GM23338 (cell line): ENCODE data around the gene ZYG11A. TPM values are rescaled to one million over a fixed set of nuclear protein-coding genes. Genes with fewer than 3 reads are reported as not detected.

Experiments used
- ATAC-seq: fragments of 200-7000 bp; cut with Tn5 transposase; 3 replicates; pipeline ENCODE4 v1.9.1; 2020
- DNase-seq: peaks from one replicate; pipeline ENCODE4 v3.0.0-alpha.2; 2015; ENCODE audit warnings: low spot score
- H2AFZ ChIP-seq: fragments of 200-600 bp; sonication (generic); 2 replicates; pipeline ENCODE4 v1.8.0; 2016; ENCODE audit warnings: antibody characterized with exemption, mild to moderate bottlenecking, moderate library complexity
- H3F3A ChIP-seq: fragments of 200-600 bp; sonication (generic); replicated peaks from 2 replicates; pipeline ENCODE4 v1.8.0; 2017; ENCODE audit warnings: antibody characterized with exemption, mixed run types, low read depth
- H3K27ac ChIP-seq: fragments of 200-600 bp; sonication (generic); 2 replicates; pipeline ENCODE4 v1.6.1; 2016; ENCODE audit warnings: low read depth
- H3K27me3 ChIP-seq: fragments of 200-600 bp; sonication (generic); 2 replicates; pipeline ENCODE4 v1.8.0; 2016; ENCODE audit warnings: mild to moderate bottlenecking, mixed run types, moderate library complexity; ENCODE audit not compliant: insufficient read depth
- H3K36me3 ChIP-seq: fragments of 200-600 bp; sonication (generic); 2 replicates; pipeline ENCODE4 v1.8.0; 2016; ENCODE audit warnings: mild to moderate bottlenecking; ENCODE audit not compliant: insufficient read depth
- H3K4me1 ChIP-seq: fragments of 200-600 bp; sonication (generic); 2 replicates; pipeline ENCODE4 v1.8.0; 2016; ENCODE audit warnings: mild to moderate bottlenecking, moderate library complexity; ENCODE audit not compliant: insufficient read depth
- H3K4me2 ChIP-seq: fragments of 200-600 bp; sonication (generic); 2 replicates; pipeline ENCODE4 v1.7.1; 2017; ENCODE audit warnings: mixed run types
- H3K4me3 ChIP-seq: fragments of 200-600 bp; sonication (generic); 2 replicates; pipeline ENCODE4 v1.6.1; 2016; ENCODE audit warnings: mixed run types
- H3K79me2 ChIP-seq: fragments of 200-600 bp; sonication (generic); replicated peaks from 2 replicates; pipeline ENCODE4 v1.8.0; 2017; ENCODE audit warnings: mild to moderate bottlenecking; ENCODE audit not compliant: insufficient read depth
- H3K9me2 ChIP-seq: fragments of 200-600 bp; sonication (generic); 2 replicates; pipeline ENCODE4 v1.8.0; 2017; ENCODE audit not compliant: insufficient read depth
- H4K20me1 ChIP-seq: fragments of 200-600 bp; sonication (generic); replicated peaks from 2 replicates; pipeline ENCODE4 v1.8.0; 2017; ENCODE audit warnings: mild to moderate bottlenecking; ENCODE audit not compliant: insufficient read depth
- H3K27ac Mint-ChIP-seq: 2 replicates; pipeline ENCODE4 v1.8.0; 2020; ENCODE audit warnings: inconsistent platforms, mild to moderate bottlenecking, moderate library complexity, mixed read lengths
- H3K27me3 Mint-ChIP-seq: 3 replicates; pipeline ENCODE4 v1.8.0; 2022; ENCODE audit warnings: low read depth, mild to moderate bottlenecking, moderate library complexity, mixed read lengths, inconsistent platforms; ENCODE audit not compliant: insufficient read depth, poor library complexity
- H3K36me3 Mint-ChIP-seq: 3 replicates; pipeline ENCODE4 v1.8.0; 2021; ENCODE audit warnings: low read depth, mild to moderate bottlenecking, inconsistent platforms, moderate library complexity, mixed read lengths
- H3K4me1 Mint-ChIP-seq: 3 replicates; pipeline ENCODE4 v1.8.0; 2020; ENCODE audit warnings: mild to moderate bottlenecking, inconsistent platforms, mixed read lengths
- H3K4me3 Mint-ChIP-seq: 3 replicates; pipeline ENCODE4 v1.8.0; 2021; ENCODE audit warnings: moderate library complexity, mild to moderate bottlenecking, inconsistent platforms, mixed read lengths
- H3K9me3 Mint-ChIP-seq: 3 replicates; pipeline ENCODE4 v1.8.0; 2020; ENCODE audit warnings: moderate library complexity, mild to moderate bottlenecking, inconsistent platforms, mixed read lengths
- ETS1 ChIP-seq: IDR thresholded peaks from 2 replicates; pipeline ENCODE4 v1.6.1; 2016; ENCODE audit warnings: antibody characterized with exemption
- EZH2 ChIP-seq: fragments of 200-600 bp; sonication (generic); IDR thresholded peaks from one replicate; pipeline ENCODE4 v1.8.0; 2017; ENCODE audit warnings: antibody characterized with exemption, mild to moderate bottlenecking, low read depth; ENCODE audit not compliant: unreplicated experiment
- EZH2phosphoT487 ChIP-seq: fragments of 200-600 bp; sonication (generic); IDR thresholded peaks from one replicate; pipeline ENCODE4 v1.8.1; 2018; ENCODE audit warnings: antibody characterized with exemption; ENCODE audit not compliant: unreplicated experiment
- NANOG ChIP-seq: IDR thresholded peaks from 2 replicates; pipeline ENCODE4 v1.6.1; 2016; ENCODE audit warnings: antibody characterized with exemption, borderline replicate concordance
- STAT1 ChIP-seq: IDR thresholded peaks from one replicate; pipeline ENCODE4 v1.6.1; 2016; ENCODE audit warnings: antibody characterized with exemption; ENCODE audit not compliant: unreplicated experiment
- ZNF114 ChIP-seq: fragments of 250-450 bp; sonication (Bioruptor Pico); IDR thresholded peaks from 2 replicates; pipeline ENCODE4 v1.5.0; 2020; ENCODE audit warnings: mild to moderate bottlenecking, moderate library complexity
- ZNF331 ChIP-seq: fragments of 250-450 bp; sonication (Bioruptor Pico); IDR thresholded peaks from 2 replicates; pipeline ENCODE4 v1.5.0; 2020; ENCODE audit warnings: low read depth, mild to moderate bottlenecking, moderate library complexity
- ZNF462 ChIP-seq: fragments of 250-450 bp; sonication (Bioruptor Pico); IDR thresholded peaks from 2 replicates; pipeline ENCODE4 v1.5.0; 2020; ENCODE audit warnings: mild to moderate bottlenecking, moderate library complexity
- polyA plus RNA-seq: library from polyadenylated mRNA; unstranded; fragments of >200 nt; fragmentation: Nextera tagmentation; extraction: Ambion mirVana; gene quantifications from 2 replicates; pipeline ENCODE4 v1.2.1, GENCODE V29; 2016
- total RNA-seq: library from RNA; depleted of rRNA; stranded (reverse); fragments of >200 nt; shearing (Covaris generic); gene quantifications from 2 replicates; pipeline ENCODE4 v1.2.3, GENCODE V29; 2014

ZYG11A gene
- total and polyA plus RNA-seq, 2 experiments from 2014 or later, result 1.3 to 4.8 TPM

GRCh38 chr1:52856026-52856425 lies 13.5 kb downstream of the ZYG11A start (continued):
- TF ChIP-seq EZH2, result no peak
- no peak for TF ChIP-seq NANOG
- no peak for TF ChIP-seq ETS1
- no peak for TF ChIP-seq ZNF462 (CRISPR knock-in tag)
- TF ChIP-seq ZNF331 (CRISPR knock-in tag), result no peak
- TF ChIP-seq STAT1, result no peak

GRCh38 chr1:52857443-52857842 lies 14.9 kb downstream of the ZYG11A start:
- H2AFZ ChIP-seq, result no peak overlapping the region
- no peaks in the 10 kb centered on the region for H4K20me1 ChIP-seq
- H3K36me3 ChIP-seq, result no peaks in the 10 kb centered on the region
- Mint-ChIP-seq H3K4me3 (no peak overlapping the region), H3K27ac (no peak overlapping the region), H3K36me3 (no peaks in the 10 kb centered on the region), H3K9me3 (no peaks in the 10 kb centered on the region), H3K4me1 (no peaks in the 10 kb centered on the region; the same call in 2 of the 3 replicates), H3K27me3 (no peaks in the 10 kb centered on the region)
- H3K4me1 ChIP-seq, result no peaks in the 10 kb centered on the region
- no peak overlapping the region for H3K27ac ChIP-seq
- no peak overlapping the region for H3K4me3 ChIP-seq
- H3K27me3 ChIP-seq, result no peaks in the 10 kb centered on the region
- H3F3A ChIP-seq, result no peaks in the 10 kb centered on the region; the same call in 1 of the 2 replicates
- H3K4me2 ChIP-seq, result no peak overlapping the region
- H3K79me2 ChIP-seq, result no peaks in the 10 kb centered on the region
- DNase-seq, result no peak
- ATAC-seq, result no peak
- H3K9me2 ChIP-seq, result no peaks in the 10 kb centered on the region
- TF ChIP-seq ZNF462 (CRISPR knock-in tag), result no peak
- no peak for TF ChIP-seq ZNF331 (CRISPR knock-in tag)
- no peak for TF ChIP-seq ZNF114 (CRISPR knock-in tag)
- no peak for TF ChIP-seq EZH2phosphoT487
